ENCODE data around the gene EIF2B5.
A peak's percentile ranks its signal among the peaks of the same experiment; 100 is the strongest.
"Not testable (repeated sequence)": the region's sequence is repeated elsewhere in the genome, so short reads cannot be mapped to it uniquely, and the experiment has no call there.

Gene EIF2B5

GRCh38 chr3:184145751-184146270 lies 10.7 kb downstream of the EIF2B5 start:
- DNase-seq (ENCODE audit: low read depth) = no peak

- no peak for DNase-seq (ENCODE audit: low read depth)
Measured at GRCh38 chr3:184148076-184148475, 12.9 kb downstream of the EIF2B5 start.

- DNase-seq (ENCODE audit: low read depth) = no peak
Measured at GRCh38 chr3:184149123-184149522, 14.0 kb downstream of the EIF2B5 start.

GRCh38 chr3:184149770-184150169 lies 14.6 kb downstream of the EIF2B5 start:
- DNase-seq (ENCODE audit: low read depth) = not testable (repeated sequence)

- peak; percentile 4 for DNase-seq (ENCODE audit: low read depth)
Measured at GRCh38 chr3:184154885-184155643, 19.9 kb downstream of the EIF2B5 start, which contains the start of gene DVL3. DVL3 (plus strand) TSS chr3:184155377; CDS start chr3:184155636, 259 bp downstream.

GRCh38 chr3:184155644-184156521 lies 20.7 kb downstream of the EIF2B5 start:
- DNase-seq (ENCODE audit: low read depth) = peak; percentile 18

- no peak for DNase-seq (ENCODE audit: low read depth)
Measured at GRCh38 chr3:184156522-184156955, 21.4 kb downstream of the EIF2B5 start.

GRCh38 chr3:184157206-184157605 lies 22.0 kb downstream of the EIF2B5 start:
- DNase-seq (ENCODE audit: low read depth) = no peak

GRCh38 chr3:184158404-184158803 lies 23.2 kb downstream of the EIF2B5 start:
- no peak for DNase-seq (ENCODE audit: low read depth)

- DNase-seq (ENCODE audit: low read depth) = no peak
Measured at GRCh38 chr3:184160456-184160855, 25.3 kb downstream of the EIF2B5 start.

GRCh38 chr3:184162571-184163070 lies 27.5 kb downstream of the EIF2B5 start:
- not testable (repeated sequence) for DNase-seq (ENCODE audit: low read depth)

- no peak for DNase-seq (ENCODE audit: low read depth)
Measured at GRCh38 chr3:184164648-184165330, 29.6 kb downstream of the EIF2B5 start.

GRCh38 chr3:184165543-184165942 lies 30.4 kb downstream of the EIF2B5 start:
- no peak for DNase-seq (ENCODE audit: low read depth)

GRCh38 chr3:184166671-184167070 lies 31.5 kb downstream of the EIF2B5 start:
- DNase-seq (ENCODE audit: low read depth) = no peak

- DNase-seq (ENCODE audit: low read depth) = no peak
Measured at GRCh38 chr3:184167786-184168185, 32.6 kb downstream of the EIF2B5 start.

GRCh38 chr3:184168363-184169120 lies 33.4 kb downstream of the EIF2B5 start:
- DNase-seq (ENCODE audit: low read depth) = no peak

GRCh38 chr3:184169896-184170875 lies 35.0 kb downstream of the EIF2B5 start:
- no peak for DNase-seq (ENCODE audit: low read depth)

- no peak for DNase-seq (ENCODE audit: low read depth)
Measured at GRCh38 chr3:184171562-184171961, 36.4 kb downstream of the EIF2B5 start.

- DNase-seq (ENCODE audit: low read depth) = no peak
Measured at GRCh38 chr3:184172681-184173373, 37.7 kb downstream of the EIF2B5 start.
